ENCODE data around the gene TDRD7.
"Not testable (repeated sequence)": the region's sequence is repeated elsewhere in the genome, so short reads cannot be mapped to it uniquely, and the experiment has no call there.

Gene TDRD7

DNA sequence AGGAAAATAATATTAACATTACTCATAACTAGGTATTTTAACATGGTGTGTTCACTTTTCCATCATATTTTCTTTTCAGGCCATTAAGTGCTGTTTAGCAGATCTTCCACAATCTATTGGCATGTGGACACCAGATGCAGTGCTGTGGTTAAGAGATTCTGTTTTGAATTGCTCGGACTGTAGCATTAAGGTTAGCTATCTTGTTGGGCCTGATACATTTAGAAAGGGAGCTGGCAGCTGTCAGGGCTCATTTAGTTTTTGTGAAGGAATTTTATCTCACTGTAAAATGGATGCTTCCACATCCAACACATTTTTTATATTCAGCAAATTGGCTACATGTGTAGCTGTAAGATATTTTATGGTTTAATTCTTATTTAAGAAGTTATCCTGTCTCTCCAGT, 68.9 kb downstream of the TDRD7 start:
- ATAC-seq (ENCODE audit: low read depth) (no peak), DNase-seq (ENCODE audit: low spot score) (no peak)
- peaks cover 5% of the 10 kb centered on the region for H3K36me3 ChIP-seq (ENCODE audit: low read depth)
- TF ChIP-seq, protein P1, sequence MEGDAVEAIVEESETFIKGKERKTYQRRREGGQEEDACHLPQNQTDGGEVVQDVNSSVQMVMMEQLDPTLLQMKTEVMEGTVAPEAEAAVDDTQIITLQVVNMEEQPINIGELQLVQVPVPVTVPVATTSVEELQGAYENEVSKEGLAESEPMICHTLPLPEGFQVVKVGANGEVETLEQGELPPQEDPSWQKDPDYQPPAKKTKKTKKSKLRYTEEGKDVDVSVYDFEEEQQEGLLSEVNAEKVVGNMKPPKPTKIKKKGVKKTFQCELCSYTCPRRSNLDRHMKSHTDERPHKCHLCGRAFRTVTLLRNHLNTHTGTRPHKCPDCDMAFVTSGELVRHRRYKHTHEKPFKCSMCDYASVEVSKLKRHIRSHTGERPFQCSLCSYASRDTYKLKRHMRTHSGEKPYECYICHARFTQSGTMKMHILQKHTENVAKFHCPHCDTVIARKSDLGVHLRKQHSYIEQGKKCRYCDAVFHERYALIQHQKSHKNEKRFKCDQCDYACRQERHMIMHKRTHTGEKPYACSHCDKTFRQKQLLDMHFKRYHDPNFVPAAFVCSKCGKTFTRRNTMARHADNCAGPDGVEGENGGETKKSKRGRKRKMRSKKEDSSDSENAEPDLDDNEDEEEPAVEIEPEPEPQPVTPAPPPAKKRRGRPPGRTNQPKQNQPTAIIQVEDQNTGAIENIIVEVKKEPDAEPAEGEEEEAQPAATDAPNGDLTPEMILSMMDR (IDR thresholded peaks at IDR 0.05; ENCODE audit: poor library complexity, severe bottlenecking): no peak
- no peaks in the 10 kb centered on the region for H3K27me3 ChIP-seq (ENCODE audit: insufficient read depth, poor library complexity, severe bottlenecking)
- no peaks in the 10 kb centered on the region for H3K4me1 ChIP-seq (ENCODE audit: insufficient read depth, poor library complexity, severe bottlenecking)
- no peak overlapping the region for H3K4me3 ChIP-seq (ENCODE audit: severe bottlenecking)
- H3K9me3 ChIP-seq (ENCODE audit: severe bottlenecking): no peaks in the 10 kb centered on the region
- no peak overlapping the region for H3K27ac ChIP-seq (ENCODE audit: poor library complexity, severe bottlenecking)

DNA sequence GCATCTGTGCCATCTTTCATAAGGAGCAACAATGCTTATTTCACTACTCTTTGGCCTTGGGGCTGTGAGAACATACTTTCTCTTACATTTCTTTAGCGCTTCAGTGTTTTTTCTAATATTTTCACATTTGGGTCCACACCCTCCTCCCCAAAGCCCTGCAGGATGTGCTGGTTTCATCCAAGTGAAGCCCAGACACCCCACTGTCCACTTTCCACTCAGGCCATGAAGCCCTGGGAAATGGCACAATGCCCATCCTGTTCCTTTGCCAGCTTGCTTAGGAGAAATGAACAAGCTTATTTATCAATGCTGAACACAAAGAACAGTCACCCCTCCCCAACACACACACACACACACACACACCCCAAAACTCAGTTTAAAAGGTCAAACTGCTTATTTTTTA, 72.2 kb downstream of the TDRD7 start:
- TF ChIP-seq, protein P1 (IDR thresholded peaks at IDR 0.05; ENCODE audit: poor library complexity, severe bottlenecking): no peak
- no peak for ATAC-seq (ENCODE audit: low read depth)
- no peaks in the 10 kb centered on the region for H3K9me3 ChIP-seq (ENCODE audit: severe bottlenecking)
- no peak overlapping the region for H3K4me3 ChIP-seq (ENCODE audit: severe bottlenecking)
- peaks cover 5% of the 10 kb centered on the region for H3K36me3 ChIP-seq (ENCODE audit: low read depth)
- DNase-seq (ENCODE audit: low spot score): no peak
- H3K27ac ChIP-seq (ENCODE audit: poor library complexity, severe bottlenecking): no peak overlapping the region
- H3K4me1 ChIP-seq (ENCODE audit: insufficient read depth, poor library complexity, severe bottlenecking): no peaks in the 10 kb centered on the region
- no peaks in the 10 kb centered on the region for H3K27me3 ChIP-seq (ENCODE audit: insufficient read depth, poor library complexity, severe bottlenecking)

DNA sequence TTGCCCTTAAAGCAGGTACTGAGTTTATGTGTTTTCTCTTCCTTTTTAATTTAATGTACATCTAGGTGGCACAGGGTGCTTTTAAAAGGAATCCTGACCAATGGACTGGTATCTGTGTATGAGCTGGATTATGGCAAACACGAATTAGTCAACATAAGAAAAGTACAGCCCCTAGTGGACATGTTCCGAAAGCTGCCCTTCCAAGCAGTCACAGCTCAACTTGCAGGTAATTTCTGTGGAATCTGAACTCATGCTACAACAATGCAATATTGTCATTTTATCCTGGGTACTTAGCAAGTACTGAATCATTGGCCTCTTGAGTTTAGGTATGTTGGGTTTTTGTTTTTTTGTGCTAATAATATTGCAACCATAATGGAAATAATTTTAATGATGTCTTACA, 75.2 kb downstream of the TDRD7 start:
- Histone ChIP-seq H3K4me3 (ENCODE audit: severe bottlenecking) (no peak overlapping the region), H3K9me3 (ENCODE audit: severe bottlenecking) (no peaks in the 10 kb centered on the region), H3K27ac (ENCODE audit: poor library complexity, severe bottlenecking) (no peak overlapping the region), H3K36me3 (ENCODE audit: low read depth) (peaks cover 5% of the 10 kb centered on the region), H3K4me1 (ENCODE audit: insufficient read depth, poor library complexity, severe bottlenecking) (no peaks in the 10 kb centered on the region), H3K27me3 (ENCODE audit: insufficient read depth, poor library complexity, severe bottlenecking) (no peaks in the 10 kb centered on the region)
- TF ChIP-seq, protein P1 (IDR thresholded peaks at IDR 0.05; ENCODE audit: poor library complexity, severe bottlenecking): peak; percentile 38
- ATAC-seq (ENCODE audit: low read depth) (peak; percentile 59), DNase-seq (ENCODE audit: low spot score) (no peak)

DNA sequence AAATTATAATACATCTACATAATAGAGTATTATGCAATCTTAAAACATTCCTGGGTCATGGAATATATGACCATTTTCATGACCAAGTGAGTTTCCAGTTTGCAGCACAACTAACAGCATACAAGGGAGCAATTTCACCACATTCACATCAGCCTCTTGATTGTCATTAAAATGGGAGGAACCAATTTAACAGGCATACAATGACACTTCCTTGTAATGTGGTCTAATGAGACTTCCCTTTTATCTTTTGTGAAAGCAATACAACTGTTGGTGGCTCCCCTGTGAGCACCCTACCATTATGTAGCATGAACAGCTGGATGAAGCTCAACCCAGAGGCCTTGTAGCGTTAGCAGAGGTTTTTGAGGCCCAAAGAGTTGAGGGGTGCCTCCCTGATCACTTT, 76.0 kb downstream of the TDRD7 start:
- TF ChIP-seq, protein P1 (IDR thresholded peaks at IDR 0.05; ENCODE audit: poor library complexity, severe bottlenecking): no peak
- H3K4me1 ChIP-seq (ENCODE audit: insufficient read depth, poor library complexity, severe bottlenecking): no peaks in the 10 kb centered on the region
- no peaks in the 10 kb centered on the region for H3K27me3 ChIP-seq (ENCODE audit: insufficient read depth, poor library complexity, severe bottlenecking)
- no peak overlapping the region for H3K27ac ChIP-seq (ENCODE audit: poor library complexity, severe bottlenecking)
- peaks cover 5% of the 10 kb centered on the region for H3K36me3 ChIP-seq (ENCODE audit: low read depth)
- H3K9me3 ChIP-seq (ENCODE audit: severe bottlenecking): no peaks in the 10 kb centered on the region
- DNase-seq (ENCODE audit: low spot score) (no peak), ATAC-seq (ENCODE audit: low read depth) (no peak)
- no peak overlapping the region for H3K4me3 ChIP-seq (ENCODE audit: severe bottlenecking)

DNA sequence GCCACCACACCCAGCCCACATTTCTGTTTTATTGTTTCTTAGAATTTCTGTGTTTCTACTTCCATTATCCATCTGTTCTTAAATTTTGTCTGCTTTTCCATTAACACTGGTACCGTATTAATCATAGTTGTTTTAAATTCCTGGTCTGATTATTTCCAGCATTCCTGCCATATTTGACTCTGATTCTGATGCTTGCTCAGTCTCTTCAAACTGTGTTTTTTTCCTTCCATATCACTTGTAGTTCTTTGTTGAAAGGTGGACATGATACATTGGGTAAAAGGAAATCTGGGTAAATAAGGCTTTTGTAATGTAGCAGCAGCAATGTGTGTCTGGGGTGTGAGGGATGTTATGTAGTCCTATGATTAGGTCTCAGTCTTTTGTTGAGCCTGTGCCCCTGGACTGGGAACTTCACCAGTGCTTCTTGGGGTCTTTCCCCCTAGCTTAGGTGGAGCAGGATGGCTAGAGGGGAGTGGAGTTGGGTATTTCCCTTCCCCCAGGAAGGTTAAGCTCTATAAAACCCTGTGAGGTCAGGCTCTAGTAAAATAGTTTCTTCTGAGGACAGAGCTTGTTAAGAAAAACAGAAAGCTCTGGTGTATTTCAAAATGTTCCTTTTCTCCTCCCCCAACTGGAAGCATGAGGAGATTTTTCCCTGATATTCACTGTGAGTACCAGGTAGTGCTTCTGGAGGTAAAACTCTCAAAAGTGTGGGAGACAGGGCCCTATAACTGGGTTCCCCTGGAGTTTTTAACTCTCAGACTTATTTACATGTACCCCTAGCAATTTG, 79.5 kb downstream of the TDRD7 start:
- H3K4me1 ChIP-seq (ENCODE audit: insufficient read depth, poor library complexity, severe bottlenecking): no peaks in the 10 kb centered on the region
- no peak overlapping the region for H3K4me3 ChIP-seq (ENCODE audit: severe bottlenecking)
- TF ChIP-seq, protein P1 (IDR thresholded peaks at IDR 0.05; ENCODE audit: poor library complexity, severe bottlenecking): no peak
- H3K27ac ChIP-seq (ENCODE audit: poor library complexity, severe bottlenecking): no peak overlapping the region
- no peaks in the 10 kb centered on the region for H3K9me3 ChIP-seq (ENCODE audit: severe bottlenecking)
- no peak for DNase-seq (ENCODE audit: low spot score)
- H3K36me3 ChIP-seq (ENCODE audit: low read depth): no peaks in the 10 kb centered on the region
- no peak for ATAC-seq (ENCODE audit: low read depth)
- H3K27me3 ChIP-seq (ENCODE audit: insufficient read depth, poor library complexity, severe bottlenecking): no peaks in the 10 kb centered on the region

DNA sequence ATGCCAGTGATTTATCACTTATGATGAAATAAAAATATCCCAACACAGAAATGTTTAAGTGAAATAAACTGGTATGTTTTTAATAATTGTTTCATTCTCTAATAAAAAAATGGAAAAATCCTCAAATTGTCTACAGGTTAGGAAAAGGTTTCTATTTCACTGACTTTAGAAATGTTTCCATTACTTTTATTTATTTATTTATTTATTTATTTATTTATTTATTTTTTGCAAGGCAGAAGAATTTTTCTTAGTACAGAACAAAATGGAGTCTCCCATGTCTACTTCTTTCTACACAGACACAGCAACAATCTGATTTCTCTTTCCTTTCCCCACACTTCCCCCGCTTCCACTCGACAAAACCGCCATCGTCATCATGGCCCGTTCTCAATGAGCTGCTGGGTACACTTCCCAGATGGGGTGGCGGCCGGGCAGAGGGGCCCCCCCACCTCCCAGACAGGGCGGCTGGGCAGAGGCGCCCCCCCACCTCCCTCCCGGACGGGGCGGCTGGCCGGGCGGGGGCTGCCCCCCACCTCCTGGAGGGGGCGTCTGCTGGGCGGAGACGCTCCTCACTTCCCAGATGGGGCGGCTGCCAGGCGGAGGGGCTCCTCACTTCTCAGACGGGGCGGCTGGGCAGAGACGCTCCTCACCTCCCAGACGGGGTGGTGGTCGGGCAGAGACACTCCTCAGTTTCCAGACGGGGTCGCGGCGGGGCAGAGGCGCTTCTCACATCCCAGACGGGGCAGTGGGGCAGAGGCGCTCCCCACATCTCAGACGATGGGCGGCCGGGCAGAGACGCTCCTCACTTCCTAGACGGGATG, 85.9 kb downstream of the TDRD7 start:
- DNase-seq (ENCODE audit: low spot score); H3K36me3 ChIP-seq (ENCODE audit: low read depth); ATAC-seq (ENCODE audit: low read depth); H3K4me1 ChIP-seq (ENCODE audit: insufficient read depth, poor library complexity, severe bottlenecking); H3K9me3 ChIP-seq (ENCODE audit: severe bottlenecking); H3K4me3 ChIP-seq (ENCODE audit: severe bottlenecking); H3K27ac ChIP-seq (ENCODE audit: poor library complexity, severe bottlenecking): not testable (repeated sequence)
- H3K27me3 ChIP-seq (ENCODE audit: insufficient read depth, poor library complexity, severe bottlenecking): peaks cover 32% of the 10 kb centered on the region

DNA sequence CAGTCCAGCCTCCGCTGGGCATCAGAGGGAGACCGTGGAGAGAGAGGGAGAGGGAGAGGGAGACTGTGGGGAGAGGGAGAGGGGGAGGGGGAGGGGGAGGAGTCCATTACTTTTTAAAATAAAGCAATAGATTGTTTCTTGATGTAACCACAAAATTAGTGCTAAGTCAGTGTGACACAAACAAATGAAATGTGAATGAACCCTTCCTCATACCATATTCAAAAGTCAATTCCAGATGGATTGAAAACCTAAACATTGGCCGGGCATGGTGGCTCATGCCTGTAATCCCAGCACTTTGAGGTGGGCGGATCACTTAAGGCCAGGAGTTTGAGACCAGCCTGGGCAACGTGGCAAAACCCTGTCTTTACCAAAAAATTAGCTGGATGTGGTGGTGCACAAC, 87.0 kb downstream of the TDRD7 start:
- H3K4me1 ChIP-seq (ENCODE audit: insufficient read depth, poor library complexity, severe bottlenecking); H3K4me3 ChIP-seq (ENCODE audit: severe bottlenecking); H3K27ac ChIP-seq (ENCODE audit: poor library complexity, severe bottlenecking); DNase-seq (ENCODE audit: low spot score); H3K9me3 ChIP-seq (ENCODE audit: severe bottlenecking); H3K36me3 ChIP-seq (ENCODE audit: low read depth); ATAC-seq (ENCODE audit: low read depth): not testable (repeated sequence)
- peaks cover 43% of the 10 kb centered on the region for H3K27me3 ChIP-seq (ENCODE audit: insufficient read depth, poor library complexity, severe bottlenecking)
